ENCODE measurements around the gene UROC1.

Gene UROC1

GRCh38 chr3:126499401-126499800 lies 18.2 kb downstream of the UROC1 start:
- no peak for DNase-seq (ENCODE audit: low read depth)
- no peak for TF ChIP-seq CTCF (IDR thresholded peaks at IDR 0.05; ENCODE audit: low read length, missing control alignments)
- no peak overlapping the region for H3K4me3 ChIP-seq (replicated peaks; ENCODE audit: low read depth, low read length)

GRCh38 chr3:126498929-126499328 lies 18.6 kb downstream of the UROC1 start:
- no peak for TF ChIP-seq CTCF (IDR thresholded peaks at IDR 0.05; ENCODE audit: low read length, missing control alignments)
- H3K4me3 ChIP-seq (replicated peaks; ENCODE audit: low read depth, low read length), result no peak overlapping the region
- no peak for DNase-seq (ENCODE audit: low read depth)

GRCh38 chr3:126498461-126498860 lies 19.1 kb downstream of the UROC1 start:
- no peak for TF ChIP-seq CTCF (IDR thresholded peaks at IDR 0.05; ENCODE audit: low read length, missing control alignments)
- H3K4me3 ChIP-seq (replicated peaks; ENCODE audit: low read depth, low read length), result no peak overlapping the region
- DNase-seq (ENCODE audit: low read depth), result no peak

- no peak for DNase-seq (ENCODE audit: low read depth)
- TF ChIP-seq CTCF (IDR thresholded peaks at IDR 0.05; ENCODE audit: low read length, missing control alignments), result no peak
- H3K4me3 ChIP-seq (replicated peaks; ENCODE audit: low read depth, low read length), result no peak overlapping the region
Measured at GRCh38 chr3:126497956-126498355, 19.6 kb downstream of the UROC1 start.

- no peak for DNase-seq (ENCODE audit: low read depth)
Measured at GRCh38 chr3:126496894-126497850, 20.4 kb downstream of the UROC1 start.

GRCh38 chr3:126495786-126496185 lies 21.8 kb downstream of the UROC1 start:
- no peak for TF ChIP-seq CTCF (IDR thresholded peaks at IDR 0.05; ENCODE audit: low read length, missing control alignments)
- no peak overlapping the region for H3K4me3 ChIP-seq (replicated peaks; ENCODE audit: low read depth, low read length)
- DNase-seq (ENCODE audit: low read depth), result no peak

More at GRCh38 chr3:126496894-126497850, 20.4 kb downstream of the UROC1 start:
- H3K4me3 ChIP-seq (replicated peaks; ENCODE audit: low read depth, low read length), result no peak overlapping the region
- TF ChIP-seq CTCF (IDR thresholded peaks at IDR 0.05; ENCODE audit: low read length, missing control alignments), result no peak

GRCh38 chr3:126494970-126495230 lies 22.7 kb downstream of the UROC1 start:
- DNase-seq (ENCODE audit: low read depth), result no peak
- H3K4me3 ChIP-seq (replicated peaks; ENCODE audit: low read depth, low read length), result no peak overlapping the region
- no peak for TF ChIP-seq CTCF (IDR thresholded peaks at IDR 0.05; ENCODE audit: low read length, missing control alignments)

All from fibroblast of pulmonary artery (primary cell).